Skin of body (tissue), 2 donors: ENCODE data around the gene MISFA. TPM values are rescaled to one million over a fixed set of nuclear protein-coding genes. Genes with fewer than 3 reads are reported as not detected.
"Not testable (repeated sequence)": the region's sequence is repeated elsewhere in the genome, so short reads cannot be mapped to it uniquely, and the experiment has no call there.

Experiments used
- DNase-seq: peaks from one replicate; lab custom pipeline; 2025; lab: John Stamatoyannopoulos, UW
- total RNA-seq: library from RNA; depleted of rRNA; stranded (reverse); fragments of >200 nt; gene quantifications from one replicate; pipeline ENCODE4 v1.2.3, GENCODE V29; 2014

Gene MISFA
- total RNA-seq, 1 donor from 2014 or later, result 2.6 TPM

DNA sequence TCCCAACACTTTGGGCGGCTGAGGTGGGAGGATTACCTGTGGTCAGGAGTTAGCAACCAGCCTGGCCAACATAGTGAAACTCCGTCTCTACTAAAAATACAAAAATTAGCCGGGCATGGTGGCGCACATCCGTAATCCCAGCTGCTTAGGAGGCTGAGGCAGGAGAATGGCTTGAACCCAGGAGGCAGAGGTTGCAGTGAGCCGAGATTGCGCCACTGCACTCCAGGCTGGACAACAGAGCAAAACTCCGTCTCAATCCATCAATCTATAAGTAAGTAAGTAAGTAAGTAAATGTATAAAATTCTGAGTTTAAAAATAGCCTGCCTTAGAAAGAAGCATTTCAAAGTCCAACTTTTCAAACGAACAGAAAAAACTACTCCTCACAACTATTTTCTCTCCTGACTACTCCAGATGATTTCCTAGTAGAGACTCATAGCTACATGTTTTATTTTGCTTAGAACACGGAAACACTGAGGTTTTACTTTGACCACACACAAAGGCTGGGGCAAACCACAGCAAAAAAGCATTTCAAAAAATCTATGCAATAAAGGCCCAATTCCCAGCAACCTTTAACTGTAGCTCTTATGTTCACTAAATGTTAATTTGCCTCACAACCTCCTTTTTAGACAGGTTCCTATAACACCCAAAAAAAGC lies 18.2 kb downstream of the MISFA start:
- DNase-seq, result no peak

- DNase-seq, result no peak
Measured at GRCh38 chr11:18618342-18619025, 18.9 kb downstream of the MISFA start.

- no peak for DNase-seq
Measured at GRCh38 chr11:18623707-18624106, 24.1 kb downstream of the MISFA start.

DNA sequence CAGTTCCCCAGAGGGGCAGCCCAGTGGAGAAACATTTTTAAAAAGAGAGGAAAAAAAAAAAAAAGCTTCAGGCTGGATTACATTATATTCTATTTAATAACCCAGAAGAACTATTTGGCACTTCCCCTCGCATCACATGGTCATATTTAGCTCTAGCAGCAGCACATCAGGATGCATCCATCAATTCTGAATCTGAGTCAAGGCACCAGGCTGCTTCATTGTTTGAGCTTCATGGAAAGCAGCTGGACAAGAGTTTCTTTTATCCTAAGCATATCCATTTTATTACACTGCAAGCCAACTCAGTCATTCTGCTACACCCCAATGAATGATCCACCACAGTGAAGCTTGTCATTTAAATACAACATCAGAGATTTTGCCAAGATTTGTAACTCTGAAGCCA lies 24.6 kb downstream of the MISFA start:
- DNase-seq, result no peak

DNA sequence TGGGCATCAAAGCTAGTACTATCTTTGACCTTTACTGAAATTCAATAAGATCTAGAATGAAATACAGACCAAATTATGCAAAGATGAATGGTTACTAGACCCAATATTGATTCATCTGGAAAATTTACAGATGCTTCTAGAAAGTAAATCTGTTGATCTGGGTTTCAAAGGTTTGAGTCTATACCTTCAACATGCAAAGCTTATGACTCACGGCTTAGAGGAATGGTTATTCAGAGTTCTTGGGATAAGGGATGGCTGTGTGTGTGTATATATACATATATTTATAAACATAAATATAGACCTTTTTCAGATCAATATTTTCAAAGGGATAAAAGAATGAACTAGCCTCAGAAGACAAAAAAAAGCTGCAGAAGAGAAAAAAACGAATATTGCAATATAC lies 33.3 kb downstream of the MISFA start:
- DNase-seq, result no peak

DNA sequence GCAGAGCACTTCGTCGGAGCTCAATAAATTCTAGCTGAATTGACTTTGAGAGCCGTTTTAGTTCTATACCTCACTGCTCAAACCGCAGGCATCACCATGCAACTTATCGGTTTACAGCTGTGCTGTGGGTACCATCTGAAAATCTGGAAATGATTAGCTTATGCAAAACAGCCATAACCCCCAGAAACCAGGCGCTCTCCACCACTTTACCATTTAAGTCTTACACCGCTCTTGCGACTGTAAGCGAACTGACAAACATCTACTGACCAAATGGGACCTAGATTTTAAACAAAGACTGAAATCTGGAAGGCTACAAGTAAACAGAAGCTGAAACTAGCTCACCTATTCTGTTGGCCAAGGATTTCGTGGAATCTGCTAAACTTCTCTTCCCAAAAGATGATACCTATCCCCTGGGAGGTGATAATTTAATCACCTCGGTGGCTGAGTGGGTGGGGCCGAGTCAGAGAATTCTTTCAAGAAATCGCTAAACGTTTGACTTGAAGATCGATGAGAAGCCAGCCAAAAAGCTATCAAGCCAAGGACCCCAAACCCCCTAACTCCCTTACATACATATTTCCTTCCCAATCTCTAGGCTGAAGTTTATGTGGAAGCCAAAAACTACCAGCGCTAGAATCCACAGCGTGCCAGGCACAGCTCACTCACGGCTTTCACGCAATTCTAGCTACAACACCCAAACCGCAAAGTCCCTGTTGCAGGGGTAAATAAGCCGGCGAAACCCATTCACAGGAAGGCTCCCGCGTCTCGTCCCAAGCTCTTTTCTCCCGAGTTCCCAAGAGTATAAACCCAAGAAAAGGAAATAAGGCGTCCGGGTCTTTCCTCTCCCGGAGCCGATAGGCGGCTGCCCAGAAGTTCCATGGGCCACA lies 33.9 kb downstream of the MISFA start:
- DNase-seq, result no peak

DNA sequence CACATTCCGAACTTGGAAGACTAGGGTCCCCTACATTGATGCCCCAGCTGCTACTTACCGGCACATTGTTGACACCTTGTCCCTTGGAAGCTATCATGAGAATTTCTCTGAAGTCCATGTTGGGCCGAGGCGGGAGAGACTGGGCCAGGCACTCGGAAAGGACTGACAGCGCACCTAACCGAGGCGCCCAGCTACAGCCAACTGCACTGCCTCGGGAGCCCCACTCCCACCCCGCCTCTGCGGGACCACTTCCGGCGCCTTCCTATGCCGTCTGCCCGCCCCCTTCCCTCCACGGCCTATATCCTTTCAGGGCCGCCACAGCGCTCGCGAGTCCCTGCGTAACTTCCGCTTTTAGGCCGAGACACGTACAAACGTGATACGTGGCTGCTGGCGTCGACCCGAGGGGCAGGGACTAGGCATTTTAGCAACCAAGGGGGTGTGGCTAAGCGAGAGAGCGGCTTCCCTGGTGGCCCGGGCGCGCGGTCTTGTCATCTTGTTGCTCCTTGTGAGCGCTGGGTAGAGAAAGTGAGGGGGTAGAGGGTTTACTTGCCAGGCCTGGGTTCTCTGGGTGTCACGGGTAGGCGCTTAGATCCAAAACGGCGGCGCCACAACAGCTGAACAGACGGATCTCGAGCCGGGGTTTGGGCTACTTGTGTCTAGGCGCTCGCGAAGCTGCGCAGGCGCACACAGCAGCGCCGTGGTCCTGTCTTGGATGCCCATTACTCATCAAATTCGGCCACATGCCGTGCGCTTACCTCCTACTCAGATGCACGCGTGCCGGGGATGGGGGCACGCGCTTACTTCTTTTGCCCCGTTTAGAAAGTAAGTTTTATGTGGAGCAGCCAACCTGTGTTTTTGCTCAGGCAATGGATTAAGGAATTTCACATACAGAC lies 34.8 kb downstream of the MISFA start, which contains the start of gene SPTY2D1:
SPTY2D1 (minus strand) TSS at position 203 of the 893 bp plus-strand sequence; CDS start at position 118, 85 bp downstream.
- DNase-seq, result peak; percentile 99

DNA sequence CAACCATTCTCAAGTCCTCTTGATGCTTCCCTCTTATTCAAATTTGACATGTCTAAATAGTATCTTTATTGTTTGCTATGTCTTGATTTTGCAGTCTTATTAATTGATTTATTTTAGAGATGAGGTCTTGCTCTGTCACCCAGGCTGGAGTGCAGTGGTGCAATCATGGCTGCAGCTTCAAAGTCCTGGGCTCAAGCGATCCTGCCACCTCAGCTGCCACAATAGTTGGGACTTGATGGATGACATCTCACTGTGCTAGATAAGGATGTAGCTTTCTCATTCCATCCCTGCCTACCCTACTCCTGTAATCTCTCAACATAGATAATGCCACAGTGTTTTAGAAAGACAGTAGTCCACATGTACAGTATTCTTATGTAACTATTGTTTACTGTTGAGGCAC lies 42.1 kb downstream of the MISFA start:
- no peak for DNase-seq

- DNase-seq, result not testable (repeated sequence)
Measured at GRCh38 chr11:18643034-18643433, 43.4 kb downstream of the MISFA start.

DNA sequence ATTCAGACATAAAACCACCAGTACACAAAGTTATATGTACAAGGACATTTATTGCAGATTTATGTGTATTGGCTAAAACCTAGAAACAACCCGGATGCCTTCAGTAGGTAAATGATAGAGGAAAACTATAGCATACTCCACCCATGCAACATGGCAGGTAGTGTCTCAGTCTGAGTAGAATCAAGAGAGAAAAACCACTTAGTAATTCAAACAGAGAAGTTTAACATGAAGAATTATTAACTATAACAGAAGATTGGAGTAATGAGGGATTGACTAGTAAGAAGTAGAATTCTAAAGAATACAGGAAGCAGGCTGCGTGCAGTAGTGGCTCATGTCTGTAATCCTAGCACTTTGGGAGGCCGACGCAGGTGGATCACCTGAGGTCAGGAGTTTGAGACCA lies 50.8 kb downstream of the MISFA start:
- DNase-seq, result no peak

DNA sequence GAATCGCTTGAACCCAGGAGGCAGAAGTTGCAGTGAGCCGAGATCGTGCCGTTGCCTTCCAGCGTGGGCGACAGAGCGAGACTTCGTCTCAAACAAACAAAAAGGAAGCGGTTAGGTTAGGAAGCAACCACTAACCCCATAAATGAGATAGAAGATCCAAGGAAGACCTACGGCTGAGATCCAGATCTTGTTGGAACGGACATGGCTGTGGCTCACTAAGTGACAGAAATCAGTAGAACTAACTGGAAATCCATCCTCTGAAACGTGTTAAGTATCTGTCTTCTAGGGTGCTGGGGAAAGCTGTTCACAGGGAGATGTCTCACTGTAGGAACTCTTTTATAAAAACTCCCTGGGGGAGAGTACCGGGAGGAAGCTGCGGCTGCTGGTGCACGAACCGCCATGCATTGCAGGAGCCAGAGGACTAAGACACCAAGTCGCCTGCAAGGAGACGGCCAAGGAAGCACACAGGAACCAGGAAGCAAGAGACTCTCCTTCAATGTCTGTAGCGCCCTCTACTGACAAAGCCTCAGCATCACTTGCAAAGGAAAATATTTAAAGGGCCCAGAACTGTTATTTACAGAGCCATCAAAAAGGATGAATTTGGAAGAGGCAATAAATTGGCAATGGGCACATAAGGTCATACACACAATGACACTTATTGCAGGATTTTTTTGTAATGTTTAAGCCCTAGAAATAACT lies 51.4 kb downstream of the MISFA start:
- no peak for DNase-seq

Other genes starting within 250 kb of the MISFA start
- gene LDHA, start 205.2 kb upstream of the MISFA start, total RNA-seq, result 321 TPM
- not detected for gene LDHC, start 187.5 kb upstream of the MISFA start, total RNA-seq
- not detected for gene LDHAL6A, start 143.9 kb upstream of the MISFA start, total RNA-seq
- 54.5 TPM for gene TSG101, start 72.8 kb upstream of the MISFA start, total RNA-seq
- 18.8 TPM for gene UEVLD, start 11.1 kb upstream of the MISFA start, total RNA-seq
- 20.8 TPM for gene SPTY2D1, start 34.6 kb downstream of the MISFA start, total RNA-seq
- gene TMEM86A, start 99.0 kb downstream of the MISFA start, total RNA-seq, result 4.0 TPM
- 0.89 TPM for gene IGSF22, start 126.4 kb downstream of the MISFA start, total RNA-seq
- gene PTPN5, start 192.0 kb downstream of the MISFA start, total RNA-seq, result 0.69 TPM